NT2/D1 (cell line): Measurements from ENCODE around the gene NKAPL.

Experiments
- SUZ12 ChIP-seq: IDR thresholded peaks from 2 replicates; pipeline ENCODE4 v1.6.1; 2011; ENCODE audit not compliant: insufficient read length, insufficient read depth; ENCODE audit errors: extremely low read depth
- YY1 ChIP-seq: IDR thresholded peaks from 2 replicates; pipeline ENCODE4 v1.6.1; 2011; ENCODE audit not compliant: insufficient read length, insufficient read depth
- ZNF274 ChIP-seq: IDR thresholded peaks from 2 replicates; pipeline ENCODE4 v1.6.1; 2011; ENCODE audit warnings: mild to moderate bottlenecking, low read depth, low read length

GRCh38 chr6:28266563-28266961 is 7.5 kb downstream of the NKAPL start:
- TF ChIP-seq ZNF274 (no peak), YY1 (no peak), SUZ12 (no peak)
